Globus pallidus (tissue), 1 donor: Measurements from ENCODE around the gene CADM1.

Source experiments
- DNase-seq: peaks from one replicate; pipeline ENCODE4 v3.0.0-alpha.2; 2015; ENCODE audit warnings: low spot score

Gene CADM1

DNA sequence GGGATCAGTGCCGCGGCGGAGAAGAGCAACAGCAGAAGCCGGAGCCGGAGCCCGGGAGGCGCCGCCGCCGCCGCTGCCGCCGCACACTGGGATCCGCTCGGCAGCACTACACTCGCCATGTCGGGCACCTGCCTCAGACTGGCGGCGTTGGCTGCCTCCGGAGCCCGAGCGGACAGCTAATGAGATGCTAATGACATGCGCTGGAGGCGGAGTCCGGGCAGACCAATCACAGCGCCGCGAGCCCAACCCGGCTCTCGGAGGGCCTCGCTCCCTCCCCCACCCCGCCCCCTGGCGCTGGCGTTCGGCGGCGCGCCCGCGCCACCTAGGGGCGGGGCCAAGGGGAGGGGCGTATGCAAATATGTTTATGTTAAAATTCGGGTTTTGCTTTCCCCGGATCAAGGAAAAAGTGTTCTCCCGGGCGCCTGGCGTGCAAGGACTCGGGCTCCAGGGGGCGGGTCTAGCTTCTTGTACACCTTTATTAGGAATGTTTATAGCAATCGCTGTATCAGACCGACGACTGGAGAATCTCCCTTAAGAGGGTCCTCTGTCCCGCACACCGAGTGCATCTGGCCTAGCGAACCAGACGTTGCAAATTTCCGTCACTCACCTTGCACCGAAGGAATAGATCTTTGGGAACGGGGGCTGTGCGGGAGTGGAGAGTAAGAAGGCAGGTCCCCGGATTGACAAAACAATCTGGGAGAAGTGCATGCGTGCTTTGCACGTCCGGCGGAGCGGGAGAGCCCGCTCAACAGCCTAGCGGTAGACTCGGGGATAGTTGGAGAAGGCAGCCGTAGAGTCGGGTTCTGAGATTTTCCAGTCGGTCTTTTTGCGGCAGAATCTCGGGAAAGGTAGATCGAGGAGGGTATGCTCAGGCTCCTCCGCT lies at the start of gene CADM1:
TSS of gene CADM1 (minus strand) at position 140 of the 883 bp plus-strand sequence.
- peak; percentile 99 for DNase-seq

DNA sequence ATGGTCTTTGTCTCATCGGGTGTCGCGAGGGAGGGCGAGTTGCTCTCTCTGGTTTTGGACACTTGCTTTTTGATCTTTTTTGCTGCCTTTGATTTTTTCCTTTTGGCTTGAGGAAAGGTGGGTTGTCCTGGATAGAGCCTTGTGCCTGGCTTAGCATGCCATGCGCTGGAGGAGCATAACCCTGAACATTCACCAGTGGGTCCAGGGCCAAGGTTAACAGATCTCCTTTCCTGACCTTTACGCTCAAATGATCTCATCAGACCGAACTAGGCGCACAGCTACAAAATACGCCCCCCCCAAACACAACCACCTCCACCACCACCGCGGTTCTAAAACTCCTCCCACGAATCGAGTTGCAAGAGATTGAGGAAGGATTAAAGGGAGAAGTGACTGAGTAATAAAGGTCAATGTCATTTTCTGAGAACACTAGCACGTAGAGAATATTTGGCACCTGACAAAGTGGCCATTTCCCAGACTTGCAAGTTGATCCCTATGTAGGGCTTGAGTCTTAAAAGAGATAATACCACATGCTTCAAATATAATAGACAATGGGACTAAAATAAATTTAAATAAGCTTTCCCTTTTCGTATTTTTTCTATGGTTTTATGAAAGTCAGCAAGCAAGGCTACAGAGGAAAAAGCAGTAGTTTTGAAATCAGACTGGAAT lies 48.7 kb upstream of the CADM1 start:
- no peak for DNase-seq

DNA sequence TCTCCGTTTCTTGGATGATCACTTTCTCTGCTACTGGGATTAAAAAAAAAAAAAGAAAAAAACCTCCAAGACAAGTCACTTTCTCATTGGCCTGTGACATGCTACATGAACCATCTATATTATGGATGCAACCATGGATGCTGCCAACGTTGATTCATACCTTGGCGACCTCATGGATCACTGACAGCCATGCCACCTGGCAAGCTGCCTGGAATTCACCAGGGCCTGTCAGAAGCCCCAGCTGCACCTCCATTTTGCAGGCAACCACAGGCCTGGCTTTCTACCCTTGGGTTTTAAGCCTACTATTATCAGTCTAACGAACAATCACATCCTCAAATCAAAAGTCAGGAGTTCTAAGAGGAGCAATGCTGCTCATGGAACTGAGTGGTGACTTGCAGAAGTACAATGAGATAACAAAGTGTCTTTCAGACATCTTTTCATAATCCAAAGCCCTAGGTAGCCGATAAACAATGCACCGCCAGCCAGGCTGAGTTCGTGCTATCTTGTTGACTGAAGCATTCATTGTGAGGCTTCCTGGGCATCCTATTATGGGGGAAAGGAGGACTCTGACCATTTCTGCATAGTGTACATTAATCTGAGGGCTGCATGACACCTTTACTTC lies 48.0 kb upstream of the CADM1 start:
- DNase-seq = no peak

DNA sequence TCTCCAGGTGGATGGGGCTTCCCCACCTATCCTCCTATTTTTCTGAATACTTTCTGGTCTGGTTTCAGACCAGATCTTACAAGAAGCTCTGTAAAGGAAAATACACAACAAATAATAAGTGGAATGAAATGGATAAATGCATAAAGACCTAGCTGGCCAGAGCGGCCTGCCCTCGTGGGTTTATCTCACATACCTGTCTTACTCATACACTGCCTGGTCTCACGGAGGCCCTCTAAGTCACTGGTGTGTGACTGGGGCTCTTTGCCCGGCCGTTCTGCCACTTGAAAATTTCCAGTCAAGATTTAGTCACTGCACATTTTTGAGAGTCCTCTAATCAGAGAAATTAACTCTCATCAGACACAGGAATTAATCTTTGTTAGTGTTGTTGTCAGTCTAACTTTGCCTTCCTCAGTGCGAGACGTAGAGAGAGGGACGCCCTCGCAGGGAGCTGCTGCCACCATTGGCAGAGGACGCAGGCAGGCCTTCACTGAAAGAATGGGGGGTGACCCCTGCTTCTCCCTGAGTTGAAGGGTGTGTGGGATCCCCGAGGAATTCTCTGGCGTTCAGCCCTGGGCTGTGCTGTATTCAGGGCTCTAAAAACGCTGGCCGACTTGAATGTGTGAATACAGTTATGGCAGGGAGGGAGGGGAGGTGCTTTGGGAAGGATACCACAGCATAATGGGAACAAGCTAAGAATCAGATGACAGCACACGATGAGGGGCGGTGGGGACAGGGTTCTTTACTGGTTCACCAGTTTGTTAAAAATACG lies 46.3 kb upstream of the CADM1 start:
- DNase-seq = no peak

DNA sequence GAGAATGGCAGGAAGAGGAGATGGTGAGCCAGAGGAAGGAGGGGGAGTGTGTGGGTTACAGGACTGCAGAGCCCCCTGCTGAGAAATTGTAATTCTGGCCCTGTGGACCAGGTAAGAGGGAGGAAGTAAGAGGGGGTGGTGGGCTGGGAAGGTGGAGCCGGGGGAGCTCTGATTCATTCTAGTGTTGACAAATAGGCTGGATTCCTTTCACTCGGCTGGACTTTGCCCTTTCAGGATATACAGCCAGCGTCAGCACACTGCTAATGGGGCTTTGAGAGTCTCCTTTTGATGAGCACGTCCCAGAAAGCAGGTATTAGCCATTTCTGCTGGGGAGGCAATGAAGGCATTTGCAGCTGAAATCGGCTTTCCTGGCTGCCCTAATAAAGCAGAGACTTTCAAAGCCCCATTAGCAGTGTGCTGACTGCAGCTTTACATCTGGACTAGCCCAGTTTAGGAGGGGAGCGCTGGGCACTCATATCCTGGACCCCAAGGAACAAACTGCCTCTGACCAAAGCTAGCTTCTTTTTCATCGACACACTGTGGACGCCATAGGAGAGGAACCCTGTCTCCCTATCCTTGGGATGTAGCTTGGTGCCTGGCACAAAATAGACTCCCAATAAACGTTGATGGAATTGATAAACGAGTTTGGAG lies 44.8 kb upstream of the CADM1 start:
- DNase-seq = no peak

DNA sequence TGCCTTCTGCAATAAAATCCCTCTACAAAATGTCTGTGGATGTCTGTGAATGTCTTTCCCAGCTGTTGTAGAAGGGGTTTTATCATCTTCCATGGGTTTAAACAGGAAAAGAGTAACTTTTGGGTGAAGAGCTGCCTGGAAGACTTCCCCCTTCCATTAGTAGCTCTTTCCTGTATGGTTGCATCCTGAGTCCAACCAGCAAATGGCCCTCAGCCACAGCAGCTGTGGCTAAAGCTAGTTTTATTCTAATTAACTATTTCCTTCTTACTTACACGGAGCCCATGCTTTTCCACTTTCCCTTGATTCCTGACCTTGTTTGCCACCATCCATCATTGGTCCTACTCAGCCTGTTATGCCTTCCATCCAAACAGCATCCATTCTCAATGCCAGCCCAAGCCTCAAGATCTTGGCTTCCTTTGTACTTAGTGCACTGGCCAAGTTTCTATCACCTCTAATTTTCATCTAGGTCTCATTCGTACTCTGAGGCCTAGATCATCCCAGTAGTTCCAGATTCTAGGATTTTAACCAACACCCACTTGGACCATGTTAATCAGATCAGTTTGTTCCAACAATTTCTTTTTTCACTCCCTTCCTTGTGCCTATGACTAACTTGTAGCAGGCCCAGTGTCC lies 41.5 kb upstream of the CADM1 start:
- no peak for DNase-seq

DNA sequence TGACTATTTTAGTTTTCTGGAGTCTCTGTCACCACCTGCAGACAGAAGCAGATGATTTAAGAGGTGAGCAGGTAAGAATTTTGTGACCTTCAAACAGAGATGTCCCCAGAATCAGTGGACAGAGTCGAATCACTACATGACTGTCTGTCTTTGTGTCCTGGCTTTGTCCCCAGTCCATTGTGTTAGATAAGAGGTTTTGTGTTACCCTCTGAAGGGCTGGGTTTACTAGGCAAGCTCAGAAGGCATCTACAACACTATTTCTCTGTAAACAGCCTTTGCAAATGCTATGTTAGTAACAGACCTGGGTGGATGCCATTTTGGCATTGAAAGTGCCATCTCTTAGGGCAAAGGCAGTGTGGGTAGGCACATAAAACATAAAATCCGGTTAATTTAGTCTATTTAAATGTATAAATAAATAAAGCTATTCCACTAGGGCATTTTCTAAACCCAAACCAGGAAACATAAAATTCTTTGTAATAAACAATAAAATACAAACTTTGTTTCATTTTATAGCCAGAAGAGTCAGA lies 40.3 kb upstream of the CADM1 start:
- peak; percentile 20 for DNase-seq

DNA sequence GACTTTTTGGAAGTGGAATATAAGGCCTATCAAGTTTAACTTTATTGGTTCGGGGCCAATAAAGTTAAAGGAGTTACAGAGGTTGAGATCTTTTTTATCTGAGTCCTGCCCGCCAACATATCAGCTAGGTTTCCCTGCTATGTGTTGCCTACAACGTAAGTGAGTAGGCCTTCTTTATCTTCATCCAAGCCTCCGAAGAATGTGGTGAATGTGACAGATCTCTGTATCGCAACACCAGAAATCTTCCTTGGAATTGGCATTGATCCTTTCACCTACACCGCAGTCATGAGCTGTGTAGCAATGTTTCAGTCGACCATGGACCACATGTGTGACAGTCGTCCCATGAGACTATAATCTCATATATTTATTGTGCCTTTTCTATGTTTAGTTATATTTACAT lies 37.3 kb upstream of the CADM1 start:
- DNase-seq = no peak

DNA sequence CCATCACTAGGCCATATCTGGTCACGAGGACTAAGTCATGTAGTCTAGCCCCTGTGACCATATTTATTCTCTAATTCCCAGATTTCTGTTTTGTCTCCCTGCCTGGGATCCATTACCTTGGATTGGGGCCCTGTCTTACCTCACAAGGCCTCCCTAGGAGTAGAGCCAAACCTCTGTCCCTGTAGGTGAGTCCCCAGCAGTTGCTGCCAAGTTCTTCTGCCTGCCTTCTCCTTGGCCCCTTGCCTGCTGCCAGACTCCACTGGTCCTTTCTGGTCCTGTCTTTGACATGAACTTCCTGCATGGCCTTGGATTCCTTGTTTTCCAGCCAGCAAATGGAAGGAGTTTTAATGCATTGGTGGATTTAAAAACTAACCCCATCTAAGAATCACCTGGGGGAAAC lies 35.6 kb upstream of the CADM1 start:
- no peak for DNase-seq

DNA sequence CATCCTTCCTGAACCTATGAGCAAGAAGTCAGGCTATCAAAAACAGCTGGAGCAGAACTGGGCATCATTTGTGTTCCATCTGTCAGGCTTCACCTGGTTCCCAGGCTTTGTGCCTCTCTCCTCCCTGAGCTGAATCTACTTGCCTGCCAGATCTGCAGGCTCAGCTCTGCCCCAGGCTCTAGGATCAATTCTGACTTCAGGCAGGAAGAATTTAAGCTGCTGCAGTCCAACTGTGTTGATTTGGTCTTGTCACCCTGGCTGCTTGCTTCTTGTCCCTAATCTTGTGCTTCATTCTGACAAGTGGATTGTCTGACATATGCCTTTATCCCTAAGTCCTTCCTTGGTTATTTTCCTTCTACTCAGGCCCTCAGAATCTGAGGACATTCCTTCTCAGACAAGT lies 31.6 kb upstream of the CADM1 start:
- no peak for DNase-seq

DNA sequence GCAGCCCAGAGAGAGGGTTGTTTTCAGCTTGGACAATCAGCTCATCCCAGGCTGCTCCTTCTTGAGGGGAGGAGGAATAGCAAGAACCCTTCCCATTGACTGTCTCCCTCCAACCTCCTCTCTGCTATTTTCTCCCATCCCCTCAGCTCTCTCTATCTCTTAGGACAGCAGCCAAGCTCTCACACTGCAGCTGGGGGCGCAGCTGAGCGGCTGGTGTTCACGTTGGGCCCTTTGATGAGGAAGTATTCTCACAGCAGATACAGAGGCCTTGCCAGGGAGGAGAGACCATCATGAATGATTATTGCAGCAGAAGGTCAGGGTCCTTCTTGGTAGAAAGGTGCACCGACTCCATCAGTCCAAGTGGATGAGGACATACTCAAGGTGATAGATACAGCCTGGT lies 26.5 kb upstream of the CADM1 start:
- DNase-seq = peak; percentile 3

DNA sequence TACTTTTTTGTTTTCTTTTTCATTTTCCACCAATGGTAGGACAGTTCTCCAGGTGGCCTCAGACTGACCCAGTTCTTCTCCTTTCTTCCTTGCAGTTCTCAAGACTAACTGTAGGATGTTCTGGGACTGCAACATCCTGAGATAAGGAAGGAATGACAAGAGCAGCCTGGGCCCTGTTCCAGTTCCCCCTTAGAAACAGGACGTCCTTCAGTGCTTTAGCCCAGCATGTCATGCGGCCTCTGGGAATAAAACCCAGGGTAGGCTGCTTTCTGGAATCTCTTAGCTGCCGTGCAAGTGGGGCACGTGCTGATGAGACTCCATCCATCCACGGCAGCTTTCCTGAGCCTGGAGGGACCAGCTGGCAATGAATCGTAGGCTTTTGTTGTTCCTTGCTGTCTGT lies 24.0 kb upstream of the CADM1 start:
- DNase-seq = no peak

DNA sequence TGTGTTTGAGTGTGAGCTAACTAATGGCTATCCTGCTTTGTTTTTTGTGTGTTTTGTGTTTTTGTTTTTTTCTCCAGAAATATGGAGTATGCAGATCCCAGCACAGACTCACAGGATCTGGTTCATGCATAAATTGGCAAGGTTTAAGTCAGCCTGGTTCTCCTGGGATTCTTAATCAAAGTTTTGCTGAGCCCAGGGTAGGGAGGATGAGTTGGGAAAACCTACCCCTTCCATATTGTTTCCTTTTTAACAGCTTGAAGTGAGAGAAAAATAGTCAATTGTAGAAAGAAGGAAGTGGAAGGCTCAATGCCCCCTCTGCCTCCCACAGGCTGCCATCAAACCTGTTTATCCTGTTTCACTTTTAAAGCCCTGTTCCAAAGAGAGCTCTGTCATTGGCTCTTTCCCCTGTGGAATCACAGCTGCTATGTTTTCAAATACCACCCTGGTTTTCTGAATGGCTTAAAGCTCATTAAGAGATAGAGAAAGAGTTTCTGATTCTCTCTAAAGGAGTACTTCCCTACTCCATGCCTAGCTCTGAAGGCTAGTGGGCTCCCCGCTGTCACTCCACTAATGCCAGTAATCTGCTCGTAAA lies 23.4 kb upstream of the CADM1 start:
- DNase-seq = no peak

DNA sequence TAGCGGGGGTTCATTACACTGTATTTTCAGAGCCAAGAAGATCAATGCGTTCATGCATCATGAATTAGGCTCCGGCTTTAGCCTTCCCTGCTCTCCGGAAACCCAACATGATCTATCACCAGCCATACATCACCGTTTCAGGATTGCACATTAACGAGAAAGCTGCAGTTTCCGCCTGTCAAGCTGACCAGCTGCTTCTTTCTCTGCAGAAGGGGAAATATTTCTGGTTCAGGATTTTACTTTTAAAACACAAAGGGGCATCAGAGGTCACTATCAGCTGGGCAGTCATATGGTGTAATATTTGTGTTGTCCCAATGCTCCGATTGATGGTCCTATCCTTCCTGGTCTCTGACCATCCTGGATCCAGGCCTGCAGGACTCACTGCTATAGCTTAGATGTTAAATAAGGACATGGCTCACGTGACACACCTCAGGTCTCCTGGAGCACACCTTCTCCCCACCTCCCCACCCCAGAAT lies 21.4 kb upstream of the CADM1 start:
- DNase-seq = no peak

DNA sequence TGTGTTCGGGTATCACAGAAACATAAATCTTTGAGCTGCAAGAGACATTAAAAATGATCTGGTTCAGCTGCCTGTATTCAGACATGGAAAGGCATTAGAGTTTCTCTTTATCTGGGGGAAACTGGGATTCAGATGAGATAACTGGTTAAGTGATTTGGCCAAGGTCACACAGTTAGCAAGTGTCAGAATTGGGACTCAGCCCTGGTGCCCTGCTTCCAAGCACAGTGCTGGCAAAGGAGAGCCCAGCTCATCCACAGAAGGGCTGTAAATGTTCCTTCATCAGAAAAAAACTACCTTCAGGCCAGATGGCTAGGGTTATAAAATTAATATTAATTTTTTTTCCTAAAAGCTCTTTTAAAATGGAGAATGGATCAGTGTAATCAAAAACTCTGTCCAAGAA lies 20.4 kb upstream of the CADM1 start:
- no peak for DNase-seq

DNA sequence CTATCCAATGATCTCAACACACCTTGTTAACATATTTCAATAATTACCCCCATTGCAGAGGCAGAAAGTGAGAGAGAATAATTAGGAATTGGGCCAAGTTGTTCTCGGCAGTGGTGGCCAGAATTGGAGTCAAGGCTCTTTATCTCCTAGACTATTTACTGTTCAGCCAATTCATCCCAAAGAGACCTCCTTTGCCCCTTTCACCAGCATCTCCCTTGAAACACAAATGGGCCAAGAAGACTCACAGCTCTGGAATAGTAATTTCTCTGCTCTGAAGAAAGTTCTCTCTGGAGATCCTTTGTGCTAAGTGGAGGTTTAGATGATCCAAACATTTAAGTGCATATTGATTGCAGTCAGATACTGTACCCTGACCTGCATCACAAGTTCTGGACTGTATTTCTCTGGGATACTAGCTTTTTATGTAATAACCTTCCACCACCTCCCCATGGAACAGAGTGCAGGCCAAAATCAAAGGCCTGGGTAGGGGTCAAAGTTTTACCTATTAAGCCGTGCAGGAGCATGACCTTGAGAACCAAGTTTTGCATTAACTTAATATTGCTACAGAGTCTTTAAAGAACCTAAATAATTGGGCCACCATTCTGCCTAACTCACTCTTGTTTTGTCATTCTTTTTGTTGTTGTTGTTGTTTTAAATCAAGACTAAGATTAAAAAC lies 19.6 kb upstream of the CADM1 start:
- no peak for DNase-seq

DNA sequence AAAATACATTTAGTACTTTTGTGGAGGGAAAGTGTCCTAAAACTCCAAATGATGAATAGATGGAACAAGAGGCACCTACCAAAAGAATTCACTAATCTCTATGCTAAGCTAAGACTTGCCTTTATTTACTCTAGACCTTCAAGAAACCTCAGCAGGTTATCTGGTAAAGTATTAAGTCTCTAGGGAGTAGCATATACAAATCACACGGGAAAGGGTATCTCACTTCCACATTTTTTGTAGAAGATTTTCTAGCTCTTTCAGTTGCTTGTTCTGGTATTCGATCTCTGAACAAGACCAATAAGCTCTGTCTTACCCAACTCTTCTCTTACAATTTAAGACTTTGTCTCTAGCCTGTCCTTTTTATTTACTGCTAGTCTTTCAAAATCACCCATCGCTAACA lies 18.1 kb upstream of the CADM1 start:
- no peak for DNase-seq

DNA sequence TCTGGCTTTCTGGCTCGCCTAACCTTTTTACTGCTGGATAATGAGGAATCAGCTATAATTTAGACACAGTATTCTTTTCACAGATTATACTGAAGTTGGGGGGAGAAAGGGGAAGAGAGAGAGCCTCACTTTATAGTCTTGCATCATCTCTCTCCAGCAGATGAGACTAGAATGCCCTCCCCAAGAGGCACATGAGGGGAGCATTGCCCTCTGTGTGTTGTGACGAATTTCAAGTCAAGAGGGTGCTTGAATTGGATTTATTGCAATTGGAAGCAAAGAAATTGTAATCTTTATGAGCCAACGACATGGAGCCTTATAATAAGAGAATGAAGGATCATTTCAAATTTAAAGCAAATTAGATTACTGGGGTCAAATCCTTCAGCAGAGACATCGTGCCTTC lies 17.6 kb upstream of the CADM1 start:
- no peak for DNase-seq

DNA sequence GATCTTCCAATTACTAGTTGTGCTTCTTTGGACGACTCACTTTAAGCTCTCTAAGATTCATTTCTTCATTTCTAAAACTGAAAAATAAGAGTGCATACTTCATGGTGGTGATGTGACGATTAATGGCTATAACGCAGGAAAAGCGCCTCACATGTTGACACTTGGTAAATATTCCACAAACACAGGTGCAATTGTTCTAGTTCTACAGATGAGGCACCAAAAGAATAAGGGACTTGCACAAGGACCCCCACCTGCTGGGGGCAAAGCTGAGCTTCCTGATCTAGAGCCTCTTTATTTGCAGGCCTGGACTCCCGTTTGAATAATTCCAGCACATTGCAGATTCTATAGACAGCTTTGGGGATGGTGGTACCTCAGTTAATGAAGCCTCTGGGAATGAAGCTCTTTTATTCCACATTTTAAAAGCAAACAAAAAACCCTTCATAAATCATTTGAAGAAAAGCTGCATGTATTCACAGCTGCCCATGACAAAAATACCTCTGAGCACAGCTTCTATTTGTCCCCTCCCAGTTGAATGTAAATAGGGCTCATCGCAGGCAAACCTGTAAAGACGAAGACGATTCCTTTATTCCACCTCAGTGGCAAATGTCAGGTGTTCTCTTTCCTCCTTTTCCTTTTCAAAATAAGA lies 14.9 kb upstream of the CADM1 start:
- no peak for DNase-seq
